Liver (tissue), 9 donors: Measurements from ENCODE around the gene ASB17. TPM values are rescaled to one million over a fixed set of nuclear protein-coding genes. Genes with fewer than 3 reads are reported as not detected.

Experiments used
- DNase-seq: peaks from one replicate; pipeline ENCODE4 v3.0.0-alpha.2; 2017; ENCODE audit warnings: low spot score
- H3K27ac ChIP-seq, 2 donors: one replicate each; pipeline ENCODE4 v1.7.0; 2013; ENCODE audit warnings: inconsistent platforms in 2 of 2, low read length in 2 of 2, control low read depth in 1 of 2, low read depth in 1 of 2, mild to moderate bottlenecking in 1 of 2
- H3K27me3 ChIP-seq, 4 donors: one replicate each; pipeline versions ENCODE4 v1.6.1 to v1.7.0; 2013; ENCODE audit warnings: low read length in 3 of 4, inconsistent platforms in 1 of 4, mild to moderate bottlenecking in 1 of 4, moderate library complexity in 1 of 4; ENCODE audit not compliant: control insufficient read depth in 4 of 4, insufficient read depth in 4 of 4
- H3K36me3 ChIP-seq, 4 donors: one replicate each; pipeline versions ENCODE4 v1.6.1 to v1.7.0; 2013; ENCODE audit warnings: low read length in 3 of 4, mild to moderate bottlenecking in 3 of 4, low read depth in 1 of 4, moderate library complexity in 1 of 4; ENCODE audit not compliant: control insufficient read depth in 4 of 4, insufficient read depth in 3 of 4
- H3K4me1 ChIP-seq, 4 donors: one replicate each; pipeline versions ENCODE4 v1.6.1 to v1.7.0; 2013; ENCODE audit warnings: low read length in 3 of 4, mild to moderate bottlenecking in 3 of 4, moderate library complexity in 1 of 4; ENCODE audit not compliant: control insufficient read depth in 4 of 4, insufficient read depth in 4 of 4
- H3K4me3 ChIP-seq, 3 donors: one replicate each; pipeline versions ENCODE4 v1.6.1 to v1.7.0; 2013; ENCODE audit warnings: low read length in 3 of 3, control low read depth in 1 of 3, low read depth in 1 of 3, mild to moderate bottlenecking in 1 of 3
- H3K9ac ChIP-seq, 2 donors: one replicate each; pipeline ENCODE4 v1.7.0; 2013; ENCODE audit warnings: low read length in 2 of 2, mild to moderate bottlenecking in 2 of 2, moderate library complexity in 2 of 2, control low read depth in 1 of 2, low read depth in 1 of 2
- H3K9me3 ChIP-seq, 4 donors: one replicate each; pipeline versions ENCODE4 v1.6.1 to v1.7.0; 2013; ENCODE audit warnings: low read length in 3 of 4; ENCODE audit not compliant: control insufficient read depth in 4 of 4
- ATF3 ChIP-seq: IDR thresholded peaks from 2 replicates; pipeline ENCODE4 v1.6.1; 2016; ENCODE audit warnings: antibody characterized with exemption
- CTCF ChIP-seq: fragments of 150-350 bp; IDR thresholded peaks from 2 replicates; pipeline ENCODE4 v1.5.1; 2017; ENCODE audit warnings: improper control_type of control experiment, low read depth, low read length; ENCODE audit not compliant: missing input control
- EGR1 ChIP-seq, 2 donors: IDR thresholded peaks; 2 replicates each; pipeline ENCODE4 v1.6.1; 2016 to 2018; ENCODE audit warnings: antibody characterized with exemption in 2 of 2, low read depth in 2 of 2
- FOXA1 ChIP-seq: IDR thresholded peaks from 2 replicates; pipeline ENCODE4 v1.6.1; 2016; ENCODE audit warnings: antibody characterized with exemption
- FOXA2 ChIP-seq: IDR thresholded peaks from 2 replicates; pipeline ENCODE4 v1.6.1; 2016; ENCODE audit warnings: antibody characterized with exemption
- GABPA ChIP-seq, 2 donors: IDR thresholded peaks in 1 of 2; conservative IDR thresholded peaks in 1 of 2; 2 replicates each; pipeline ENCODE4 v1.6.1; 2016; ENCODE audit warnings: antibody characterized with exemption in 2 of 2, mild to moderate bottlenecking in 1 of 2, moderate library complexity in 1 of 2
- HNF4A ChIP-seq, 2 donors: conservative IDR thresholded peaks; 2 replicates each; pipeline ENCODE4 v1.6.1; 2016; ENCODE audit warnings: antibody characterized with exemption in 2 of 2, mild to moderate bottlenecking in 2 of 2
- HNF4G ChIP-seq: IDR thresholded peaks from 2 replicates; pipeline ENCODE4 v1.6.1; 2016; ENCODE audit warnings: antibody characterized with exemption
- JUND ChIP-seq, 2 donors: IDR thresholded peaks; 2 replicates each; pipeline ENCODE4 v1.6.1; 2016; ENCODE audit warnings: antibody characterized with exemption in 2 of 2
- MAX ChIP-seq: IDR thresholded peaks from 2 replicates; pipeline ENCODE4 v1.6.1; 2016; ENCODE audit warnings: antibody characterized with exemption
- NR2F2 ChIP-seq: IDR thresholded peaks from 2 replicates; pipeline ENCODE4 v1.6.1; 2016; ENCODE audit warnings: antibody characterized with exemption
- RAD21 ChIP-seq, 2 donors: IDR thresholded peaks; 2 replicates each; pipeline ENCODE4 v1.6.1; 2016; ENCODE audit warnings: antibody characterized with exemption in 2 of 2, mild to moderate bottlenecking in 2 of 2
- REST ChIP-seq: IDR thresholded peaks from 2 replicates; pipeline ENCODE4 v1.6.1; 2016; ENCODE audit warnings: antibody characterized with exemption, mild to moderate bottlenecking
- RXRA ChIP-seq, 2 donors: IDR thresholded peaks; 2 replicates each; pipeline ENCODE4 v1.6.1; 2017 to 2018; ENCODE audit warnings: antibody characterized with exemption in 2 of 2, mild to moderate bottlenecking in 1 of 2
- SP1 ChIP-seq: IDR thresholded peaks from 2 replicates; pipeline ENCODE4 v1.6.1; 2018; ENCODE audit warnings: antibody characterized with exemption, mild to moderate bottlenecking
- TAF1 ChIP-seq: conservative IDR thresholded peaks from 2 replicates; pipeline ENCODE4 v1.6.1; 2016; ENCODE audit warnings: antibody characterized with exemption, mild to moderate bottlenecking
- ZBTB33 ChIP-seq: IDR thresholded peaks from 2 replicates; pipeline ENCODE4 v1.6.1; 2016; ENCODE audit warnings: antibody characterized with exemption
- WGBS: extraction: QIAGEN DNeasy Blood & Tissue Kit; methylation state at CpG from one replicate; pipeline ENCODE4 v1.1.7; 2013; 5-methylcytosine and 5-hydroxymethylcytosine counted together
- polyA plus RNA-seq, 2 donors: library from polyadenylated mRNA; stranded (reverse) in 1 of 2; unstranded in 1 of 2; fragments of 200-250 nt in 1 of 2; fragments of >200 nt in 1 of 2; fragmentation: Nextera tagmentation in 1 of 2; extraction: Ambion mirVana in 1 of 2; gene quantifications; one replicate each; pipeline versions ENCODE4 v1.2.1 to v1.2.3, GENCODE V29; 2013 to 2015
- total RNA-seq, 2 donors: library from RNA; depleted of rRNA; stranded (reverse); fragments of >200 nt; gene quantifications; one replicate each; pipeline ENCODE4 v1.2.3, GENCODE V29; 2014
- donor health status: healthy.
- donor health status: healthy.
- donor health status: healthy.
- donor health status: healthy.
- donor health status: healthy.

The ASB17 gene
- total and polyA plus RNA-seq, 4 donors: not detected

GRCh38 chr1:75954586-75954985 is 22.4 kb upstream of the ASB17 start:
- Histone ChIP-seq H3K9ac (no peak overlapping the region), H3K27ac (no peak overlapping the region), H3K9me3 (no peaks in the 10 kb centered on the region), H3K36me3 (no peaks in the 10 kb centered on the region), H3K4me1 (no peaks in the 10 kb centered on the region), H3K4me3 (no peak overlapping the region), H3K27me3 (no peaks in the 10 kb centered on the region)
- no peak for TF ChIP-seq ZBTB33
- TF ChIP-seq SP1: no peak
- no peak for TF ChIP-seq EGR1 (IDR thresholded peaks at IDR 0.05; ENCODE audit: low read depth in 2 of 2)
- no peak for TF ChIP-seq RXRA (IDR thresholded peaks at IDR 0.05)
- TF ChIP-seq RAD21 (IDR thresholded peaks at IDR 0.05): no peak
- TF ChIP-seq GABPA (IDR thresholded peaks at IDR 0.05 in 1 of 2, conservative IDR thresholded peaks at IDR 0.05 in 1 of 2): no peak
- TF ChIP-seq TAF1: no peak
- TF ChIP-seq NR2F2: no peak
- no peak for TF ChIP-seq CTCF
- no peak for TF ChIP-seq MAX
- no peak for TF ChIP-seq ATF3
- no peak for TF ChIP-seq FOXA2
- TF ChIP-seq REST: no peak
- TF ChIP-seq HNF4A (conservative IDR thresholded peaks at IDR 0.05): no peak
- no peak for TF ChIP-seq HNF4G
- TF ChIP-seq FOXA1: no peak
- no peak for DNase-seq

GRCh38 chr1:75953461-75953860 is 21.3 kb upstream of the ASB17 start:
- no peaks in the 10 kb centered on the region for H3K4me1 ChIP-seq
- DNase-seq: no peak
- TF ChIP-seq TAF1 (no peak), HNF4G (no peak), JUND (IDR thresholded peaks at IDR 0.05) (no peak)
- no peaks in the 10 kb centered on the region for H3K9me3 ChIP-seq
- no peaks in the 10 kb centered on the region for H3K27me3 ChIP-seq
- no peak overlapping the region for H3K27ac ChIP-seq
- H3K9ac ChIP-seq: no peak overlapping the region
- 80% methylated on average over 4 of the region's 4 CpGs for WGBS
- H3K36me3 ChIP-seq: no peaks in the 10 kb centered on the region
- H3K4me3 ChIP-seq: no peak overlapping the region
